ENCODE measurements around the gene GALNTL6.

Gene GALNTL6

DNA sequence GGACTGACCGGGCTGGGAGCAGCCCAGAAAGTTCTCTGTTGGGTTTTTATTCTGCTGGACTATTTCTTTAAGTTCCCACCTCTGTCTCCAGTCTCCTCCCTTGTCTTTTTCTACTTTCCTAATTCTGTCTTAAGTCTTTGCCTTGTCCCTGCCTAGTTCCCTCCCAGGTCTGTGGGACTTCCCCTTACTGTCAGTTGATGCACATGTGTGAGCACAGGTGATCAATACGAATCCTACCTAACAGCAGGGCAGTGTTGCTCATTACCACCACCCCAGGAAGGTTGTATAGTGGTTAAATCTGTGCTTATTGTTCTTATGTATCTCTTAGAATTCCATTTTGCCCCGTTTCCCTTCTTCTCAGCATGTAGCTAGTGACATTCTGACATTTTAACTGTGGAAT, 62.1 kb downstream of the GALNTL6 start:
- H3K4me1 ChIP-seq (ENCODE audit: control insufficient read depth in 2 of 2, insufficient read depth in 2 of 2, low read length in 2 of 2) = no peaks in the 10 kb centered on the region
- no peak overlapping the region for H3K9ac ChIP-seq (ENCODE audit: low read depth in 1 of 2, low read length in 2 of 2)
- no peak overlapping the region for H3K4me3 ChIP-seq (ENCODE audit: low read length in 2 of 2)

GRCh38 chr4:171876636-171877035, 63.4 kb downstream of the GALNTL6 start:
- H3K9me3 ChIP-seq (ENCODE audit: control insufficient read depth in 2 of 2, low read length in 2 of 2) = no peaks in the 10 kb centered on the region
- no peak overlapping the region for H3K4me3 ChIP-seq (ENCODE audit: low read length in 2 of 2)
- H3K27ac ChIP-seq (ENCODE audit: low read depth in 2 of 2, low read length in 2 of 2) = no peak overlapping the region
- H3K4me1 ChIP-seq (ENCODE audit: control insufficient read depth in 2 of 2, insufficient read depth in 2 of 2, low read length in 2 of 2) = no peaks in the 10 kb centered on the region
- no peaks in the 10 kb centered on the region for H3K36me3 ChIP-seq (ENCODE audit: control insufficient read depth in 2 of 2, insufficient read depth in 2 of 2, low read length in 2 of 2)
- H3K27me3 ChIP-seq (ENCODE audit: control insufficient read depth in 2 of 2, insufficient read depth in 2 of 2, low read length in 2 of 2) = no peaks in the 10 kb centered on the region
- H3K9ac ChIP-seq (ENCODE audit: low read depth in 1 of 2, low read length in 2 of 2) = no peak overlapping the region

More for the DNA sequence above, 62.1 kb downstream of the GALNTL6 start:
- no peaks in the 10 kb centered on the region for H3K27me3 ChIP-seq (ENCODE audit: control insufficient read depth in 2 of 2, insufficient read depth in 2 of 2, low read length in 2 of 2)
- H3K27ac ChIP-seq (ENCODE audit: low read depth in 2 of 2, low read length in 2 of 2) = no peak overlapping the region
- no peaks in the 10 kb centered on the region for H3K36me3 ChIP-seq (ENCODE audit: control insufficient read depth in 2 of 2, insufficient read depth in 2 of 2, low read length in 2 of 2)
- H3K9me3 ChIP-seq (ENCODE audit: control insufficient read depth in 2 of 2, low read length in 2 of 2) = no peaks in the 10 kb centered on the region

DNA sequence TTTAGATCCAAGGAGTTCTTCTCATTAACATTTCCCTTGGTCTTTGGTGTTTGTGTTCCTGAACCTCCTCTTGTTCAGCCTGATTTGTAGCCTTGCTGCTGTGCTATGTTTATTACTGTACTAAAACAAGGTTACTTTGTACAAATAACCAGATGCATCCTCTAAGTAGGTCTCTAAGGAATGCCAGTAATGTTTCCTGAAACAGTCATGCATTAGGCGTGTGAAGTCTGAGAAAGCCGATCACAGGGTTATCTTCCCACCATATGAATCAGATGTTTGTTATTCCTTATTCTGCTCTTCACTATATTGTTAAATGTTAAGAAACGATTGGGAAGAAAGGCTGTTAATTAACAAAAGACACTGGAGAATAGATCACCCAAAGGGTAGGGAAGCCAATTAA, 66.9 kb downstream of the GALNTL6 start:
- Histone ChIP-seq H3K9ac (ENCODE audit: low read depth in 1 of 2, low read length in 2 of 2) (no peak overlapping the region), H3K27ac (ENCODE audit: low read depth in 2 of 2, low read length in 2 of 2) (no peak overlapping the region), H3K9me3 (ENCODE audit: control insufficient read depth in 2 of 2, low read length in 2 of 2) (no peaks in the 10 kb centered on the region), H3K4me3 (ENCODE audit: low read length in 2 of 2) (no peak overlapping the region), H3K4me1 (ENCODE audit: control insufficient read depth in 2 of 2, insufficient read depth in 2 of 2, low read length in 2 of 2) (no peaks in the 10 kb centered on the region), H3K27me3 (ENCODE audit: control insufficient read depth in 2 of 2, insufficient read depth in 2 of 2, low read length in 2 of 2) (no peaks in the 10 kb centered on the region), H3K36me3 (ENCODE audit: control insufficient read depth in 2 of 2, insufficient read depth in 2 of 2, low read length in 2 of 2) (no peaks in the 10 kb centered on the region)

DNA sequence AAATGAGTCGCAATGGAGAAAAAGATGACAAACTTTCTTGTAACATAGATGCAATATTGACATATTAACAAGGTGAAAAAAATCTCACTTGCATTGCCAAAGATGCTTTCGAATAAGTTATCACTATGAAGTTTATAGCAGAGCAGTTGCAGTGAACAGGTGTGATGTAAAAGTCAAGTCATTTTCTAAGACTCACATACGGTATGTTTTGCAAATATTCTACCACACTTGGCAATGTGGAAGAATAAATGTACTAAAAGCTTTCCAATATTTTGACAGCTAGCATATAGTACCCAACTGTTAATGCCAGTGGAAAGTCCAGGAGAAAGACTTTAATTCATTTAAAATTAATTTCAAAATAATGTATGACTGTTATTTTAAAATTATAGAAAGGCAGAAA, 76.5 kb downstream of the GALNTL6 start:
- H3K27ac ChIP-seq (ENCODE audit: low read depth in 2 of 2, low read length in 2 of 2) = no peak overlapping the region
- no peak overlapping the region for H3K9ac ChIP-seq (ENCODE audit: low read depth in 1 of 2, low read length in 2 of 2)
- H3K4me3 ChIP-seq (ENCODE audit: low read length in 2 of 2) = no peak overlapping the region
- H3K27me3 ChIP-seq (ENCODE audit: control insufficient read depth in 2 of 2, insufficient read depth in 2 of 2, low read length in 2 of 2) = no peaks in the 10 kb centered on the region
- H3K36me3 ChIP-seq (ENCODE audit: control insufficient read depth in 2 of 2, insufficient read depth in 2 of 2, low read length in 2 of 2) = no peaks in the 10 kb centered on the region
- no peaks in the 10 kb centered on the region for H3K9me3 ChIP-seq (ENCODE audit: control insufficient read depth in 2 of 2, low read length in 2 of 2)
- H3K4me1 ChIP-seq (ENCODE audit: control insufficient read depth in 2 of 2, insufficient read depth in 2 of 2, low read length in 2 of 2) = no peaks in the 10 kb centered on the region

GRCh38 chr4:171891038-171891437, 77.8 kb downstream of the GALNTL6 start:
- Histone ChIP-seq H3K27ac (ENCODE audit: low read depth in 2 of 2, low read length in 2 of 2) (no peak overlapping the region), H3K27me3 (ENCODE audit: control insufficient read depth in 2 of 2, insufficient read depth in 2 of 2, low read length in 2 of 2) (no peaks in the 10 kb centered on the region), H3K9ac (ENCODE audit: low read depth in 1 of 2, low read length in 2 of 2) (no peak overlapping the region), H3K4me3 (ENCODE audit: low read length in 2 of 2) (no peak overlapping the region), H3K4me1 (ENCODE audit: control insufficient read depth in 2 of 2, insufficient read depth in 2 of 2, low read length in 2 of 2) (no peaks in the 10 kb centered on the region), H3K9me3 (ENCODE audit: control insufficient read depth in 2 of 2, low read length in 2 of 2) (no peaks in the 10 kb centered on the region), H3K36me3 (ENCODE audit: control insufficient read depth in 2 of 2, insufficient read depth in 2 of 2, low read length in 2 of 2) (no peaks in the 10 kb centered on the region)

DNA sequence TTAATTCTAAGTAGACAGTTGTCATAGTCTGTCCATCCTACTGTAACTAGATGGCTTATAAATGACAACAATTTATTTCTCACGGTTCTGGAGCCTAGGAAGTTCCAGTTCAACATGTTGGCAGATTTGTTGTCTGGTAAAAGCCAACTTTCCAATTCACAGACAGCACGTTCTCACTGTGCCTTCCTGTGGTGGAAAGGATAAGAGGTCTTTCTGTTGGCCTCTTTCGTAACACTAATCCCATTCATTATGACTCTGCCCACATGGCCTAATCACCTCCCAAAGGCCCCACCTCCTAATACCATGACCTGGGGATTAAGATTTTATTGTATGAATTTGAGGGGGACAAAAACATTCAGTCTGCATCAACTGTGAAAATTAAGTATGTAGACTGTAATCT, 83.2 kb downstream of the GALNTL6 start:
- Histone ChIP-seq H3K27ac (ENCODE audit: low read depth in 2 of 2, low read length in 2 of 2) (no peak overlapping the region), H3K9me3 (ENCODE audit: control insufficient read depth in 2 of 2, low read length in 2 of 2) (no peaks in the 10 kb centered on the region), H3K27me3 (ENCODE audit: control insufficient read depth in 2 of 2, insufficient read depth in 2 of 2, low read length in 2 of 2) (no peaks in the 10 kb centered on the region), H3K4me3 (ENCODE audit: low read length in 2 of 2) (no peak overlapping the region), H3K36me3 (ENCODE audit: control insufficient read depth in 2 of 2, insufficient read depth in 2 of 2, low read length in 2 of 2) (no peaks in the 10 kb centered on the region), H3K9ac (ENCODE audit: low read depth in 1 of 2, low read length in 2 of 2) (no peak overlapping the region), H3K4me1 (ENCODE audit: control insufficient read depth in 2 of 2, insufficient read depth in 2 of 2, low read length in 2 of 2) (no peaks in the 10 kb centered on the region)

GRCh38 chr4:171919314-171919713, 106.1 kb downstream of the GALNTL6 start:
- Histone ChIP-seq H3K36me3 (ENCODE audit: control insufficient read depth in 2 of 2, insufficient read depth in 2 of 2, low read length in 2 of 2) (no peaks in the 10 kb centered on the region), H3K9me3 (ENCODE audit: control insufficient read depth in 2 of 2, low read length in 2 of 2) (no peaks in the 10 kb centered on the region), H3K27me3 (ENCODE audit: control insufficient read depth in 2 of 2, insufficient read depth in 2 of 2, low read length in 2 of 2) (no peaks in the 10 kb centered on the region), H3K27ac (ENCODE audit: low read depth in 2 of 2, low read length in 2 of 2) (no peak overlapping the region), H3K9ac (ENCODE audit: low read depth in 1 of 2, low read length in 2 of 2) (no peak overlapping the region), H3K4me3 (ENCODE audit: low read length in 2 of 2) (no peak overlapping the region), H3K4me1 (ENCODE audit: control insufficient read depth in 2 of 2, insufficient read depth in 2 of 2, low read length in 2 of 2) (no peaks in the 10 kb centered on the region)

- Histone ChIP-seq H3K27ac (ENCODE audit: low read depth in 2 of 2, low read length in 2 of 2) (no peak overlapping the region), H3K27me3 (ENCODE audit: control insufficient read depth in 2 of 2, insufficient read depth in 2 of 2, low read length in 2 of 2) (no peaks in the 10 kb centered on the region), H3K36me3 (ENCODE audit: control insufficient read depth in 2 of 2, insufficient read depth in 2 of 2, low read length in 2 of 2) (no peaks in the 10 kb centered on the region), H3K4me3 (ENCODE audit: low read length in 2 of 2) (no peak overlapping the region), H3K9me3 (ENCODE audit: control insufficient read depth in 2 of 2, low read length in 2 of 2) (no peaks in the 10 kb centered on the region), H3K4me1 (ENCODE audit: control insufficient read depth in 2 of 2, insufficient read depth in 2 of 2, low read length in 2 of 2) (no peaks in the 10 kb centered on the region), H3K9ac (ENCODE audit: low read depth in 1 of 2, low read length in 2 of 2) (no peak overlapping the region)
Measured at GRCh38 chr4:171920901-171921300, 107.7 kb downstream of the GALNTL6 start.

DNA sequence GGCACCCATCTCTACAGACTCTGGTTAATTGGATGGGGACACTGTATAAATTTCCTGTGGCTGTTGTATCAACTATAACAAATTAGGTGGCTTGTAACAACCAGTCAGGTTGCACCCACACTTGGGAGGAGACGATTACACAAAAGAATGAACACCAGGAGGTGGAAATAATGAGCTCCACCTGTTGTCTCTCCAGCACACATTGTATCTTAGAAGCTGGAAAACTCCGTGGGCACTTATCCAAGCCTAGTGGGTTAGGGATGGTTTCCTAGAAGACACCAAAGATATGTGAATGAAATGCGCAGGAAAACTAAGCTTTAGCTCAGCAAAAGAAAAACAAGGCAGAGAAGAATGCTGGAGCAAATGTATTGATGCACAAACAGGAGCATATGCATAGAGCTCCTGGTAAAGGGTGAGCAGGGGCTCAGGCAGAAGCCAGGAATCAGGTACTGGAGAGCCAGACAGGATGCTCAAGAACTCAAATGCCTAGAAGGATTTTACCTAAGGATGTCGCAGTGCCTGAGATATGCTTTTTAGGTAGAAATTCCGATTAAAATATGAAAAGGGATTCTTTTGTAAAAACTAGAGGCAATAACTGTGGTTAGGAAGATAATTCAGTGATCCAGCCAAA, 111.7 kb downstream of the GALNTL6 start:
- no peaks in the 10 kb centered on the region for H3K27me3 ChIP-seq (ENCODE audit: control insufficient read depth in 2 of 2, insufficient read depth in 2 of 2, low read length in 2 of 2)
- no peaks in the 10 kb centered on the region for H3K9me3 ChIP-seq (ENCODE audit: control insufficient read depth in 2 of 2, low read length in 2 of 2)
- H3K4me3 ChIP-seq (ENCODE audit: low read length in 2 of 2) = no peak overlapping the region
- no peaks in the 10 kb centered on the region for H3K4me1 ChIP-seq (ENCODE audit: control insufficient read depth in 2 of 2, insufficient read depth in 2 of 2, low read length in 2 of 2)
- H3K27ac ChIP-seq (ENCODE audit: low read depth in 2 of 2, low read length in 2 of 2) = no peak overlapping the region
- no peaks in the 10 kb centered on the region for H3K36me3 ChIP-seq (ENCODE audit: control insufficient read depth in 2 of 2, insufficient read depth in 2 of 2, low read length in 2 of 2)
- no peak overlapping the region for H3K9ac ChIP-seq (ENCODE audit: low read depth in 1 of 2, low read length in 2 of 2)

- no peaks in the 10 kb centered on the region for H3K4me1 ChIP-seq (ENCODE audit: control insufficient read depth in 2 of 2, insufficient read depth in 2 of 2, low read length in 2 of 2)
- H3K36me3 ChIP-seq (ENCODE audit: control insufficient read depth in 2 of 2, insufficient read depth in 2 of 2, low read length in 2 of 2) = no peaks in the 10 kb centered on the region
- H3K9ac ChIP-seq (ENCODE audit: low read depth in 1 of 2, low read length in 2 of 2) = no peak overlapping the region
- H3K27me3 ChIP-seq (ENCODE audit: control insufficient read depth in 2 of 2, insufficient read depth in 2 of 2, low read length in 2 of 2) = no peaks in the 10 kb centered on the region
- no peaks in the 10 kb centered on the region for H3K9me3 ChIP-seq (ENCODE audit: control insufficient read depth in 2 of 2, low read length in 2 of 2)
- no peak overlapping the region for H3K4me3 ChIP-seq (ENCODE audit: low read length in 2 of 2)
- H3K27ac ChIP-seq (ENCODE audit: low read depth in 2 of 2, low read length in 2 of 2) = no peak overlapping the region
Measured at GRCh38 chr4:171928336-171928735, 115.1 kb downstream of the GALNTL6 start.

- Histone ChIP-seq H3K4me3 (ENCODE audit: low read length in 2 of 2) (no peak overlapping the region), H3K9me3 (ENCODE audit: control insufficient read depth in 2 of 2, low read length in 2 of 2) (no peaks in the 10 kb centered on the region)
Measured at GRCh38 chr4:171929477-171929876, 116.3 kb downstream of the GALNTL6 start.

More at GRCh38 chr4:171929477-171929876, 116.3 kb downstream of the GALNTL6 start:
- Histone ChIP-seq H3K27me3 (ENCODE audit: control insufficient read depth in 2 of 2, insufficient read depth in 2 of 2, low read length in 2 of 2) (no peaks in the 10 kb centered on the region), H3K9ac (ENCODE audit: low read depth in 1 of 2, low read length in 2 of 2) (no peak overlapping the region), H3K27ac (ENCODE audit: low read depth in 2 of 2, low read length in 2 of 2) (no peak overlapping the region), H3K36me3 (ENCODE audit: control insufficient read depth in 2 of 2, insufficient read depth in 2 of 2, low read length in 2 of 2) (no peaks in the 10 kb centered on the region), H3K4me1 (ENCODE audit: control insufficient read depth in 2 of 2, insufficient read depth in 2 of 2, low read length in 2 of 2) (no peaks in the 10 kb centered on the region)
